Ecto neural progenitor cell (in vitro differentiated cells): Measurements from ENCODE around the gene RPL13A.

Experiments used
- DNase-seq: peaks from one replicate; pipeline ENCODE4 v3.0.0-alpha.2; 2018; ENCODE audit warnings: low spot score

RPL13A gene

DNA sequence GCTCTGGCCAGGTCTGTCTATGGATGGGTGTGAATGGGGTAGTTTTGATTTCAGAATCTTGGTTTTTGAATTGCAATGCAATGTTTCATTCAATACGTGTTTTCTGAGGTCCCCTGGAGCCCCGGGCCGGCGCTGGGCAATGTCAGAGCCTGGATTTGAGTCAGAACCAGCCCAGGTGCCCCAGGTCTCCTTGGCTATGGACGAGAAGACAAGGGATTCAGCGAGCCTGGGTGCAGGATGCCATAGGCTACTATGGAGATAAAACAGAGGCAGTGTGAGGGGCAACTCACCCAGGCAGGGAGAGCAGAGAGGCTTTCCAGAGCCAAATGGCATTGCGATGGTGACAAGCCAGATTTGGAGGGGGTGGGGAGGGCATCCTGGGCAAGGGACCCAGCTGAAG, 1.2 kb upstream of the RPL13A start:
- DNase-seq, result no peak

GRCh38 chr19:49486710-49487276, 615 bp upstream of the RPL13A start:
- no peak for DNase-seq

DNA sequence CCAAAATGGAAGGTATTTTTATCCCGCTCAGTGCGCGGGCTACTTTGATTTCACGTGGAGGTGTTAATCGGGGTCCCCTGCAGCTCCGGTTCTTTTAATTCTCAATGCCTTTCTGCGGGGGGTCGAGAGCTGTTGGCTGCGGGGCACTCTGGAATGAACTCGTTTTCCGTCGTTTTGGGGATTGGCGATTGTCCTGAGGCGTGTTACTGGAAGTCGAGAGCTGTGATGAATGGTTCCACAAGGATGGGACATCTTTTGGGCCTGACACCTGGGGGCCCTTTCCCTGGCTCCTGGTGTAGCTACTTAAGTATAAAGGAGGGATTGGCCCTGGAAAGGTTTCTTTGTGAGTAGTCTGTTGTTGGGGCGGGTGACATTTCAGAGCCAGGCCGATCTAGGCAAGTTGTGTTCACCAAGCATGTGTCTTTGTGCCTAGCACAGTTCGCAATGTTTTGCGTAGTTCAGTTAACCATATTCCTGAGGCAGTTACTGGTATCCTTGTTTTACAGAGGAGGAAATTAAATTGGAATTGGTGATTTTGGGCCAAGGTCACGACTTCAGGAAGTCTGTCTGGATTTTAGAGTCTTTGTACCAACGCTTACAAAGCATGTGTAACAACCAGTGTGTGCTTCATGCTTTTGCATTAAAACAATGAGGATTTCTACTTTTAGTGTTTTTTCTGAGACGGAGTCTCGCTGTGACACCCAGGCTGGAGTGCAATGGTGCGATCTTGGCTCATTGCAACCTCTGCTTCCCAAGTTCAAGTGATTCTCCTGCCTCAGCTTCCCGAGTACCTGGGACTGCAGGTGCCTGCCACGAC, 846 bp downstream of the RPL13A start:
- no peak for DNase-seq

DNA sequence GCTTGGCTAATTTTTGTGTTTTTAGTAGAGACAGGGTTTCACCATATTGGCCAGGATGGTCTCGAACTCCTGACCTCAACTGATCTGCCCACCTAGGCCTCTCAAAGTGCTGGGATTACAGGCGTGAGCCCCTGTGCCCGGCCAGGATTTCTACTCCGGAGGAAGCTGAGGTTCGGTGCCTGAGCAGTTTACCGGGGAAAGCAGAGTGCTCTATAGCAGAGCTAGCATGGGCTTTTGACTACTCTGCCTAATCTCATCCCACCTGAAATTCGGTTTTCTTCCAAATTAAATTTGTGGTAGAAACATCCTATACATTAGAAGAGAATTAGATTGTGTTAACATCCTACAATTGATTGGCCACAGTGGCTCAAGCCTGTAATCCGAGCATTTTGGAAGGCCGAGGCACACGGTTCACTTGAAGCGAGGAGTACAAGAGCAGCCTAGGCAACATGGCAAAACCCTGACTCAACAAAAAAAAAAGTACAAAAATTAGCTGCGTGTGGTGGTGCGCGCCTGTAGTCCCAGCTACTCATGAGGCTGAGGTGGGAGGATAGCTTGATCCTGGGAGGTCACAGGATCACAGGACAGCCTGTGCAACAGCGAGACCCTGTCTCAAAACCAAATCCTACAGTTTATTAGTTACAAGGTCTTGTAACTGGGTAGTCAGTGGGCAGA, 1.6 kb downstream of the RPL13A start:
- no peak for DNase-seq

DNA sequence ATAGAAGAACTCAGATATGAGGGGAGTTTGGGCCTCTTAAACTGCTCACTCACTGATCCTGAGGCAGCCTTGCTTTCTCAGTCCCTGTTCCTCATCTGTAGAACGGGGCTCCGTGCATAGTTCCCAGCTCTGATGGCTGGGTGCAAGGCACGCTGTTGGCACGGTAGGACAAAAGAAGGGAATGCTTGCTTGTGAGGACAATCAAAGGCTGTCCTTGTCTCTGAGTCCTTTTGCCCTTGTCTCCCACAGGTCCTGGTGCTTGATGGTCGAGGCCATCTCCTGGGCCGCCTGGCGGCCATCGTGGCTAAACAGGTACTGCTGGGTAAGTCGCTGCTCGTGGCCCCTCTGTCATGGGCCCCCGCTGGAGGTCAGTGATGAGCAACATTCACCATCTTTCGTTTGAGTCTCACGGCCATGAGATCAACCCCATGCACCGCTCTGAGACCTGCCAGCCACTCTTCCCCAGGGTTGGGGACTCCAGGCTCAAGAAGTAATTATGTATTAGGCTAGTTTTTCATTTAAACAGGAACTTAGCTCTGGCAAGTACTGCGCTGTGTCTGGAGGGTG, 2.3 kb downstream of the RPL13A start:
- no peak for DNase-seq

- DNase-seq, result no peak
Measured at GRCh38 chr19:49490287-49491029, 3.0 kb downstream of the RPL13A start.

DNA sequence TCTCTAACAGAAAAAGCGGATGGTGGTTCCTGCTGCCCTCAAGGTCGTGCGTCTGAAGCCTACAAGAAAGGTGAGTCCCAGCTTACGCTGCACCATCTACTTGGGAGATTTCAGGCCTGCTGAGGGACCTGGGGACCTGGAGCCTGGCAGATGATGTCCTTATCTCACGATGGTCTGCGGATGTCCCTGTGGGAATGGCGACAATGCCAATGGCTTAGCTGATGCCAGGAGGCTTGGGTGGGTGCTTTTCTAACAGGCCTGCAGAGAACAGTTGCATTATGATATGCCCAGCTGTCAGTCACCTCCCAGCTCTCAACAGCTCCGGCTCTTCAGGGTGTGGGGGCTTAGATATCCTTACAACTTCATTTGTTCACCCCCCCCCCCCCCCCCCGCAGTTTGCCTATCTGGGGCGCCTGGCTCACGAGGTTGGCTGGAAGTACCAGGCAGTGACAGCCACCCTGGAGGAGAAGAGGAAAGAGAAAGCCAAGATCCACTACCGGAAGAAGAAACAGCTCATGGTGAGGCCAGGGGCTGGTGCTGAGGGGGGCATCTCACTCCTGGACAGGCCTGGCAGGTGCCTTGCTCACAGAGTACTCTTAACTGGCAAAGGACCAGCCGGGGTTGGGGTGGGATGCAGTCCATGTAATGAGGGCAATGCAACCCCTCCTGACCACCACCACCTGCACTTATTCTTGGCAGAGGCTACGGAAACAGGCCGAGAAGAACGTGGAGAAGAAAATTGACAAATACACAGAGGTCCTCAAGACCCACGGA, 3.8 kb downstream of the RPL13A start:
- no peak for DNase-seq

GRCh38 chr19:49491804-49492572, 4.6 kb downstream of the RPL13A start:
- DNase-seq, result no peak

DNA sequence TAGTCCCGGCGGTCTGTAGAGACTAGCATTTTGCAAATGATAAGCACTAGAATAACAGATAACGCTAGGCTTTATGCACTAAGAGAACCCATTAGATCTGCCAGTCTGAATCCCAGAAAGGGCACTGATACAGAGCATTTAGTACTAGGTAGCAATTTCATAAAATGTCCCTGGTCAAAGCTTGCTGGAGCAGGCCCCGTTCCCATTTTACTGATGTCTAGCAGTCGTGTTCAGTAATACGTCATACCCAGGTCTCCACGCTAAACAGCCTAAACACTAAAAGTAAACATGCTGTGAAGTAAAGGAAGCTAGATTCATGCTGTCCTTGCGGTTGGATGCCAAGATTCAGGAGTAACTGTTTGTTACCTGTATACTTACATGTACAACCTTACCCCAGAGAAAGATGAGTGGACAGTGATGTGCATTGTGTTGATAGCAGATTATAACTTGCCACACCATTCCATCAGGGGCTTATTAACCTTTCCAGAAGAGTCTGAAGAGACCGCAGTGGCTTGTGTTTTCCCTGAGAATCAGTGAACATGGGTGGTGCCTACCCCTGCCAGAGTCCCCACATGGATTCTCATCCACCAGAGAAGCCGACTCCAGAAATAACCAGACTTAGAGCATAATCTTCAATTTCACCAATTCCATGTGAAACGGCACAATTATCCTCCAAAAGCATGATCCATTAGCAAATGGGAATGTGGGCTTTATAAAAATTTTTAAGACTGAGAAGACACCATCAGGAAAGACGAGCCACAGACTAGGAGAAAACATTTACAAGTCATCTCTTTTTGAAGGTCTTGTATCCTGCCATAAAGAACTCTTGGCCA, 5.4 kb downstream of the RPL13A start:
- DNase-seq, result no peak

- no peak for DNase-seq
Measured at GRCh38 chr19:49496574-49497008, 9.2 kb downstream of the RPL13A start.

GRCh38 chr19:49497047-49497788, 9.8 kb downstream of the RPL13A start:
- DNase-seq, result no peak

DNA sequence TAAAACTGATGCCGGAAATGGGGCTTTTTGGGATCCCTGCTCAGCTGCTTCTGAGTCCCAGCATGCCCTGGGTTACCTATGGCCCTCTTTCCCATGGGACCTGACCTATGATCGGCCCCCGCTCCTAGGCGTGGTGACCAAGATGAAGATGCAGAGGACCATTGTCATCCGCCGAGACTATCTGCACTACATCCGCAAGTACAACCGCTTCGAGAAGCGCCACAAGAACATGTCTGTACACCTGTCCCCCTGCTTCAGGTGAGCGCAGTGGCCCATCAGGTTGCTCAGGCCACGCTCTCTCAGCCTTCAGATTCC, 10.3 kb downstream of the RPL13A start:
- DNase-seq, result no peak

GRCh38 chr19:49498475-49498874, 11.1 kb downstream of the RPL13A start:
- DNase-seq, result no peak

DNA sequence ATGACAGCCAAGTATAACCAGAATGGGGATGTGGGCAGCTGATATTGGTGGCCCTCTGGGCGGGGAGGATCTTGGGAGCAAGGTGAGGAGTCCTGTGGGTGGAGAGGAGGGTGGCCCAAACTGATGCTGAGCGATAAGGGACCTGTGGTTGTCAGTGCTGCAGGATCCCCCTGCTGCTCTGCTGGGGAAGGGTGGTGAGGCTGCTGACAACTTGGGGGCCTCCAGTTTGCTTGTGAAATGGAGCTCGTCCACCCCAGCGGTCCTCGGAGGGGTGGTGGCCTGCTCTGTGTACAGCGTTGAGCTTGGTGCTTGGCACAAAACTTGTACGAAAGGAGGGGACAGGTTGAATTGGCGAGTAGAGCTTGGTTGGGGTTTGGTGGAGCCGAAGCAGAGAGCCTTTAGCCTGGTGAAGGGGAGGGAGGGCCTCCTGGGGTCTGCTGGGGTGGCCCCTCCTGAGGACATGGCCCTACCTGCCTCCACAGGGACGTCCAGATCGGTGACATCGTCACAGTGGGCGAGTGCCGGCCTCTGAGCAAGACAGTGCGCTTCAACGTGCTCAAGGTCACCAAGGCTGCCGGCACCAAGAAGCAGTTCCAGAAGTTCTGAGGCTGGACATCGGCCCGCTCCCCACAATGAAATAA, 11.7 kb downstream of the RPL13A start:
- no peak for DNase-seq

GRCh38 chr19:49502866-49503581, 15.6 kb downstream of the RPL13A start:
- no peak for DNase-seq

DNA sequence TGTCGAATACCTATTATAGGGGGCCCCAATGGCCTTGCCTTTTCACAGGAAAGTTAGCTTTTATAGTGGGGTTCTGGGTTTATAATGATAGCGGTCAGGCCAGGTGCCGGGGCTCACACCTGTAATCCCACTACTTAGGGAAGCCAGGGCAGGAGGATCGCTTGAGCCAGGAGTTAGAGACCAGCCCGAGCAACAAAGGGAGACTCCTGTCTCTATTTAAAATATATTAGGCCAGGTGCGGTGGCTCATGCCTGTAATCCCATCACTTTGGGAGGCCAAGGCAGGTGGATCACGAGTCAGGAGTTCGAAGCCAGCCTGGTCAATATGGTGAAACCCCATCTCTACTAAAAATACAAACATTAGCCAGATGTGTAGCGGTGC, 16.2 kb downstream of the RPL13A start:
- no peak for DNase-seq

DNA sequence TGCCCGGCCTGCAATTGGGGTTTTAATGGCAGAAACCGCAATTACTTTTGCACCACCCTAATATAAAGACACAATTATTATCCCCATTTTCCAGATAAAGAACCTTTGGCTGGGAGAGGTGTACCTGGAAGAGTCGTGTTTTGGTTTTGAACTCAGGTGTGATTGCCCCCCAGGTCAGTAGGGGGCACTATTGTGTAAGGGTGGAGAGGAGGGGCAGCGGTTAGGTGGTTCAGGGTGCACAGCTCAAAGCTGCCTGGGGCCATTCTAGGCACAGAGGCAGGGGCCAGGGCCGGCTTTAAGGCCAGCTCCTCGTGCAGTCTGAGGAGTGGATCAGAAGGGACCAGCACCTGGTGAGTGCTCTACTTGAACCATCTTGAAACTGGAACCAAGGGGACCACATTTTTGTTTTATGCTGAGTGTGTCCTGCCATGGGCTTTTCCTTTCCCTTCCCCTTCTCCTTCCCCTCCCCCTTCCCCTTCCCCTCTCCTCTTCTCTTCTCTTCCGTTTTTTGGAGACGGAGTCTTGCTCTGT, 19.2 kb downstream of the RPL13A start:
- DNase-seq, result peak; percentile 83
